ENCODE results near the gene PER3.

GRCh38 chr1:7755448-7755847 is 28.6 kb upstream of the PER3 start:
- no peak for TF ChIP-seq ZBTB37 (CRISPR knock-in tag; IDR thresholded peaks at IDR 0.05)
- no peak for TF ChIP-seq NR2F6 (IDR thresholded peaks at IDR 0.05)
- no peak for TF ChIP-seq NR2F6 (CRISPR knock-in tag; IDR thresholded peaks at IDR 0.05)
